ENCODE data around the gene NUMB.

NUMB gene

DNA sequence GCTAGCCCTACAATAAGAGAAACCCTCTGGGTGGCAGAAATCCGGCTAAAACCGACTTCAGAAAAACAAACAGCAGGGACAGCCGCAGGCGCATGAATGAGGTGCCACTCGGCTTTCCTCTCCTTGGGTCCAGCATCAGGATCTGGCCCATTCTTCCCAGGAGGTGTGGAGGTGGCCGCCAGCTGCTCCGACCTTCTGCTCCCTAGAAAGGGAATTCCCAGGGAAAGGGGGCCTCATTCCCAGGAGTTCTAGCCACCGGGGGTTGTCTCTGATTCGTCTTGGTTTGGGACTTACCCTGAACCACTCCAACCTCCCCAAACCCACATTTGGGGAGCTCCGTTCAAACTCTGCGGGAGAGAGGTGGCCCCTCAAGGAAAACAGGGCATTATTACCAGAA, 208.0 kb downstream of the NUMB start:
- DNase-seq (ENCODE audit: low read depth) = no peak
- TF ChIP-seq, protein P1, sequence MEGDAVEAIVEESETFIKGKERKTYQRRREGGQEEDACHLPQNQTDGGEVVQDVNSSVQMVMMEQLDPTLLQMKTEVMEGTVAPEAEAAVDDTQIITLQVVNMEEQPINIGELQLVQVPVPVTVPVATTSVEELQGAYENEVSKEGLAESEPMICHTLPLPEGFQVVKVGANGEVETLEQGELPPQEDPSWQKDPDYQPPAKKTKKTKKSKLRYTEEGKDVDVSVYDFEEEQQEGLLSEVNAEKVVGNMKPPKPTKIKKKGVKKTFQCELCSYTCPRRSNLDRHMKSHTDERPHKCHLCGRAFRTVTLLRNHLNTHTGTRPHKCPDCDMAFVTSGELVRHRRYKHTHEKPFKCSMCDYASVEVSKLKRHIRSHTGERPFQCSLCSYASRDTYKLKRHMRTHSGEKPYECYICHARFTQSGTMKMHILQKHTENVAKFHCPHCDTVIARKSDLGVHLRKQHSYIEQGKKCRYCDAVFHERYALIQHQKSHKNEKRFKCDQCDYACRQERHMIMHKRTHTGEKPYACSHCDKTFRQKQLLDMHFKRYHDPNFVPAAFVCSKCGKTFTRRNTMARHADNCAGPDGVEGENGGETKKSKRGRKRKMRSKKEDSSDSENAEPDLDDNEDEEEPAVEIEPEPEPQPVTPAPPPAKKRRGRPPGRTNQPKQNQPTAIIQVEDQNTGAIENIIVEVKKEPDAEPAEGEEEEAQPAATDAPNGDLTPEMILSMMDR (IDR thresholded peaks at IDR 0.05; ENCODE audit: low read depth, low read length, missing control alignments) = no peak
- no peak overlapping the region for H3K4me3 ChIP-seq (ENCODE audit: low read depth, low read length)

DNA sequence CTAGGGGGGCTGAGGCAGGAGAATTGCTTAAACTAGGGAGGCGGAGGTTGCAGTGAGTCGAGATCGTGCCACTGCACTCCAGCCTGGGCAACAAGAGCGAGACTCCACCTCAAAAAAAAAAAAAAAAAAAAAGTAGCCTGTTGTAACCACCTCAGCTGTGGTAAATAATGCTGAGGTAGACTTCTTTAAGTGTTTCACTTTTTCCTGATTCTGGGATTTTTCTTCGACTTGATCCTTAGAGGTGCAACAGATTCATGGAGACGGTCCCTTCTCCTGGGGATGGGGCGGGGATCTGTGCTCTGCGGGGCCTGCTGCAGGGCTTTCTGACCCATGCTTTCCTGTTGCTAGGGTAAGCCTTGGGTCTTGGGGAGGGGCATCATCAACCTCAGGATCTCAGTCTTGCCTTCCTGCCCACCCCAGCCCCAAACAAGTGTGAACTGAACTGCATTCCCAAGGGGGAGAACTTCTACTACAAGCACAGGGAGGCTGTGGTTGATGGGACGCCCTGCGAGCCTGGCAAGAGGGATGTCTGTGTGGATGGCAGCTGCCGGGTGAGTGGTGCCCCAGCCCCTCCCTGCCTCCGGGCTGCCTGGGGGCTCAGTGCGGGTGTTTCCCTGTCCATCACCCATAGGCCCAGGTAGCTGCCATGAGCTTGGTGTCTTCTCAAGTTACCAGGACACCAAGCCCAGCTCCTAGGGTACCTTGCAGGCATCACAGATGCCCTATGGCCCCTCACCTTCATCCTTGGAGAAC, 208.6 kb downstream of the NUMB start:
- TF ChIP-seq, protein P1 (IDR thresholded peaks at IDR 0.05; ENCODE audit: low read depth, low read length, missing control alignments) = no peak
- H3K4me3 ChIP-seq (ENCODE audit: low read depth, low read length) = no peak overlapping the region
- DNase-seq (ENCODE audit: low read depth) = no peak

GRCh38 chr14:73249108-73249507, 209.2 kb downstream of the NUMB start:
- TF ChIP-seq, protein P1 (IDR thresholded peaks at IDR 0.05; ENCODE audit: low read depth, low read length, missing control alignments) = no peak
- no peak overlapping the region for H3K4me3 ChIP-seq (ENCODE audit: low read depth, low read length)
- DNase-seq (ENCODE audit: low read depth) = no peak

DNA sequence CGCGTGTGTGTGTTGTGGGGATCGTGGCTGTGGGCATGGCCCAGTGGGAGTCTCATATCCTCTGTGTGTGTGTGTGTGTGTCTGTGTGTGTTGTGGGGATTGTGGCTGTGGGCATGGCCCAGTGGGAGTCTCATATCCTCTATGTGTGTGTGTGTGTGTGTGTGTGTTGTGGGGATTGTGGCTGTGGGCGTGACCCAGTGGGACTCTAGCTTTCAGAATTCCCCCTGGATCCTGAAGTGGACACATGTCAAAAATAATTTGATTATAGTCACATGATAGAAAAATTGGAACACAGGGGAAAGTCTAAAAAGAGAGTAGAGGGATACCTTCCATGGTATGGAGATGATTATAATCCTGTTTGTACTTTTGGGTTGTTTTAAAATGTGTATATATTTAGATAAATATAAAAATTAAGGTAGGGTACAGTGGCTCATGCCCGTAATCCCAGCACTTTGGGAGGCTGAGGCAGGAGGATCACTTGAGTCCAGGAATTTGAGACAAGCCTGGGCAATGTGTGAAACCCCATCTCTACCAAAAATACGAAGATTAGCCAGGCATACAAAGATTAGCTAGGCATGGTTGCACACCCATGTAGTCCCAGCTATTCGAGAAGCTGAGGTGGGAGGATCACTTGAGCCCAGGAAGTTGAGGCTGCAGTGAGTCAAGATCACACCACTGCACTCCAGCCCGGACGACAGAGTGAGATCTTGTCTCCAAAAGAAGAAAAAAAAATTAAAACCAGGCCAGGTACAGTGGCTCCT, 210.1 kb downstream of the NUMB start:
- peak; percentile 65 for DNase-seq (ENCODE audit: low read depth)
- H3K4me3 ChIP-seq (ENCODE audit: low read depth, low read length) = peak overlapping the region; percentile 56
- TF ChIP-seq, protein P1 (IDR thresholded peaks at IDR 0.05; ENCODE audit: low read depth, low read length, missing control alignments) = no peak

DNA sequence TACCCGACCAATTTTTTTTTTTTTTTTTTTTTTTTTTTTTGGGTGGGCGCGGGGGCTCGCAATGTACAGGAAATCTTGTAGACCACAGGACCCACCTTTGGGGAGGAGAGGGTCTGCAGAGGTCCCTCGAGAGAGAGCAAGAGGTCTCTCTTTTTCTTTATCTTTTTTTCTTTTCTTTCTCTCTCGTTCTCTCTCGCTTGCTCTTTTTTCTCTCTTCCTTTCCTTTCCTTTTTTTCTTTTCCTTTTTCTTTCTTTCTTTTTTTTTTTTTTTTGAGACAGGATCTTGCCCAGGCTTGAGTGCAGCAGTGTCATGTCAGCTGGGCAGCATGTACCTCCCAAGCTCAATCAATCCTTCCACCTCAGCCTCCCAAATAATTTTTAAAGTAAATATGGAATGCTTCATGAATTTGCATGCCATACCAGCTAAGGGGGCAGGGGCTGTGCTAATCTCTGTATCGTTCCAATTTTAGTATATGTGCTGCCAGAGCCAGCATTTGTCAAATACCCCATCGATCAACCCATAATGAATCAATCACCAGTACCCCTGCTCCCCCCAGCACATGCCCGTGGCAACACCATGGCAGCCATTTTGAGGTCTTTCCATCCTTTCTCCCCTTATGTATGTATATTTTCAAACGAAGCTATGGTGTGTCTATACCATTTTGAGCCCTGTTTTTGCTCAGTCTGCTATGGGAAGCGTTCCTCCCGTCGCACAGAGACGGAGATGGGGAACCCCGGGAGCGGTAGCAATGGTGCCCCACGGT, 211.8 kb downstream of the NUMB start:
- no peak for DNase-seq (ENCODE audit: low read depth)
- H3K4me3 ChIP-seq (ENCODE audit: low read depth, low read length) = peak overlapping the region; percentile 56
- TF ChIP-seq, protein P1 (IDR thresholded peaks at IDR 0.05; ENCODE audit: low read depth, low read length, missing control alignments) = no peak

DNA sequence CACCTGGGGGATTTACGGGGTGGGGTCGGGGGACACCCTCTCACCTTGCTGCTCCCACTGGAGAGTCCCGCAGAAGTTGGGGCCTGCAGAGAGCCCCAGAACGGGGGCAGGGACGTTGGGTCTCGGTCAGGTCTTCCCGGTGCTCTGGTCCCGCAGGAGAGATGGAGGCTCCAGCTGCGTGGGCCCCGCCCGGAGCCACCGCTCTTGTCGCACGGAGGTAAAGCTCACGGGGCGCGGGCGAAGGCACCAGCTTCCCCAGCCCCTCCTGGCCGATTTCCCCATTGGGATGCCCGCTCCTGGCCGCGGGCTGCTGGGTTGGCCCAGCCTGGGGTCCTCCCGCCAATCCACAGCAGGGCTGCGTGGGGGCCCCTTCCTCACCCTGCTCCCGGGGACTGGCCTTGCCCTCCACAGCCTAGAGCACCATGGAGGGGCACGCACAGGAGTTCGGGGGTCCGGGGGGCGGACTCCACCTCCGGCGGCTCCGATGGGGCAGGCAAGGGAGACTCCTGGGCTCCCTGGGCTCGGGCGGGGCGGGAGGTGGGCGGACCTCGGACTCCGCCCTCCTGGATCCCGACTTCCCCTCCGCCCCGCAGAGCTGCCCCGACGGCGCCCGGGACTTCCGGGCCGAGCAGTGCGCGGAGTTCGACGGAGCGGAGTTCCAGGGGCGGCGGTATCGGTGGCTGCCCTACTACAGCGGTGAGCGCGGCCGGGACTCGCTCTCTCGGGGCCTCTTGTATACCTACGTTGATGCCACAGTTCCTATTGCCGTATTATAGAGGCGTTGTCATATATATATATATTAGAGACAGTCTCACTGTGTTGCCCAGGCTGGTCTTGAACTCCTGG, 212.6 kb downstream of the NUMB start:
- TF ChIP-seq, protein P1 (IDR thresholded peaks at IDR 0.05; ENCODE audit: low read depth, low read length, missing control alignments) = no peak
- H3K4me3 ChIP-seq (ENCODE audit: low read depth, low read length) = peak overlapping the region; percentile 56
- DNase-seq (ENCODE audit: low read depth) = no peak
